ENCODE data around the gene OSBPL6. TPM values are rescaled to one million over a fixed set of nuclear protein-coding genes. Genes with fewer than 3 reads are reported as not detected.

Gene OSBPL6
- total RNA-seq, 1 experiment from 2014 or later: 43.1 TPM

DNA sequence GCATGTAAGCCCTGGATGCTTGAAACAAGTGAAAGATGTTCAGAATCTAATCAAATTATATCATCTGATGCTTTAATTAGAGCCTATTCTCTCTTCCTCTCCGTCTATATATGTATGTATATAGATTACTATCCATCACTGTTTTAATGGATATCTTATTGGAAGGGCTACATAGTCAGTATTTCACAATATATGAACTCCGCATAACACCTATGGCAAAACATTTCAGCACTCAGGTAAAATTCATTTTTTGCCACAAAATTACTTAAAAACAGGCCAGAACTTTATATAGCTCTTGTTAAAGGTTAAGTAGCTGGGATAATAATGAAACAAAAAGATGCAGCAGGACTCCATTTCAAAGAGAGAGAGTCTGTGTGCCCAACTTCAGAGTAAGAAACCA lies 258.0 kb downstream of the OSBPL6 start:
- ChIA-PET CTCF (interaction anchor here (0.6 kb wide), 1 partner anchor 76 kb away, joined by 3 read pairs; no protein-coding TSS in a partner anchor), POLR2A (interaction anchor here (1.3 to 4.1 kb wide), 3 partner anchors 24 to 71 kb away, joined by 5 to 27 read pairs (median 19); partner anchors contain the start of gene FKBP7)
- H3K27ac Mint-ChIP-seq (ENCODE audit: low read depth, unreplicated experiment): peak overlapping the region; percentile 100
- H3K27me3 Mint-ChIP-seq (ENCODE audit: insufficient read depth, unreplicated experiment): no peaks in the 10 kb centered on the region
- no peaks in the 10 kb centered on the region for H3K9me3 Mint-ChIP-seq (ENCODE audit: unreplicated experiment)
- peaks cover 24% of the 10 kb centered on the region for H3K36me3 Mint-ChIP-seq (ENCODE audit: insufficient read depth, unreplicated experiment)
- peaks cover 11% of the 10 kb centered on the region for H3K4me1 Mint-ChIP-seq (ENCODE audit: insufficient read depth, unreplicated experiment)
- TF ChIP-seq, protein P1, sequence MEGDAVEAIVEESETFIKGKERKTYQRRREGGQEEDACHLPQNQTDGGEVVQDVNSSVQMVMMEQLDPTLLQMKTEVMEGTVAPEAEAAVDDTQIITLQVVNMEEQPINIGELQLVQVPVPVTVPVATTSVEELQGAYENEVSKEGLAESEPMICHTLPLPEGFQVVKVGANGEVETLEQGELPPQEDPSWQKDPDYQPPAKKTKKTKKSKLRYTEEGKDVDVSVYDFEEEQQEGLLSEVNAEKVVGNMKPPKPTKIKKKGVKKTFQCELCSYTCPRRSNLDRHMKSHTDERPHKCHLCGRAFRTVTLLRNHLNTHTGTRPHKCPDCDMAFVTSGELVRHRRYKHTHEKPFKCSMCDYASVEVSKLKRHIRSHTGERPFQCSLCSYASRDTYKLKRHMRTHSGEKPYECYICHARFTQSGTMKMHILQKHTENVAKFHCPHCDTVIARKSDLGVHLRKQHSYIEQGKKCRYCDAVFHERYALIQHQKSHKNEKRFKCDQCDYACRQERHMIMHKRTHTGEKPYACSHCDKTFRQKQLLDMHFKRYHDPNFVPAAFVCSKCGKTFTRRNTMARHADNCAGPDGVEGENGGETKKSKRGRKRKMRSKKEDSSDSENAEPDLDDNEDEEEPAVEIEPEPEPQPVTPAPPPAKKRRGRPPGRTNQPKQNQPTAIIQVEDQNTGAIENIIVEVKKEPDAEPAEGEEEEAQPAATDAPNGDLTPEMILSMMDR (IDR thresholded peaks at IDR 0.05; ENCODE audit: unreplicated experiment): no peak
- H3K4me3 Mint-ChIP-seq (ENCODE audit: unreplicated experiment): peak overlapping the region; percentile 88
- DNase-seq (ENCODE audit: unreplicated experiment): no peak
- intact Hi-C loops (cut with micrococcal nuclease): no loop called here
- no TSS peak for BruUV-seq (replicated peaks)

Other genes starting within 250 kb of the OSBPL6 start
- gene PDE11A, start 121.7 kb upstream of the OSBPL6 start, total RNA-seq (2022): not detected in 2 replicates
- 12.7 and 14.5 TPM in 2 replicates for gene RBM45, start 82.1 kb upstream of the OSBPL6 start, total RNA-seq (2022)

Data from MCF 10A (cell line).